Measurements from ENCODE around the gene OSBPL1A. TPM values are rescaled to one million over a fixed set of nuclear protein-coding genes. Genes with fewer than 3 reads are reported as not detected.

Gene OSBPL1A
- polyA plus RNA-seq, 2 of the 4 experiments (the other 2 are of a cell fraction) = 10.5 to 22.1 TPM

DNA sequence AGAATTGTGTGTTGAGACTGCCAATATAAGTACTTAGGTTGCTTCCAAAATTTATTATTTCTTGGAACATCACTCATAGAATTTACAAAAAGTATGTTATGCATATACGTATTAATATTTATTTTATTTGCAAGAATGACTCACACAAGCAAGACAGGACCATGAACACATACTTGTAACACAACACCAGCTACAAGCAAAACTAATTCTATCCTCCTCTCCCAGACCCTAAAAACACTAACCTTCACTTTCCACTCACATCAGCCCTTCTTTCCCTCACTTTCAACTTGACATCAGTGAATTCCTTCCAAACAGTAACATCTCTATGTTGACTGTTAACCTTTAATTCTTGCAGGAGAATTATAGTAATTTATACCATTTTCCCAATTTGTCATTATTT is 24.3 kb downstream of the OSBPL1A start:
- Histone ChIP-seq H3K27ac (no peak overlapping the region), H3K4me2 (no peak overlapping the region), H3K4me3 (no peak overlapping the region), H3K9me3 (no peaks in the 10 kb centered on the region), H3K4me1 (no peaks in the 10 kb centered on the region)
- no peak for DNase-seq (ENCODE audit: low read depth in 1 of 2, low spot score in 1 of 2)
- ChIA-PET POLR2A (no interaction called here), CTCF (interaction anchor here (1.4 kb wide), 1 partner anchor 197 kb away, joined by 4 read pairs; no protein-coding TSS in a partner anchor)
- TF ChIP-seq MYC (IDR thresholded peaks at IDR 0.05; ENCODE audit: borderline replicate concordance, low read length) (no peak), HDAC2 (IDR thresholded peaks at IDR 0.05) (no peak), RFX5 (IDR thresholded peaks at IDR 0.05) (no peak), EP300 (IDR thresholded peaks at IDR 0.05) (no peak), NPAS2 (CRISPR knock-in tag; IDR thresholded peaks at IDR 0.05; ENCODE audit: borderline replicate concordance) (no peak), HOXA7 (CRISPR knock-in tag; IDR thresholded peaks at IDR 0.05) (no peak), EHMT2 (IDR thresholded peaks at IDR 0.05; ENCODE audit: low read depth) (no peak), EHF (CRISPR knock-in tag; IDR thresholded peaks at IDR 0.05) (no peak), RCOR1 (IDR thresholded peaks at IDR 0.05; ENCODE audit: low read depth, low read length) (no peak), CEBPB (IDR thresholded peaks at IDR 0.05) (no peak)
- TF ChIP-seq, protein P1, sequence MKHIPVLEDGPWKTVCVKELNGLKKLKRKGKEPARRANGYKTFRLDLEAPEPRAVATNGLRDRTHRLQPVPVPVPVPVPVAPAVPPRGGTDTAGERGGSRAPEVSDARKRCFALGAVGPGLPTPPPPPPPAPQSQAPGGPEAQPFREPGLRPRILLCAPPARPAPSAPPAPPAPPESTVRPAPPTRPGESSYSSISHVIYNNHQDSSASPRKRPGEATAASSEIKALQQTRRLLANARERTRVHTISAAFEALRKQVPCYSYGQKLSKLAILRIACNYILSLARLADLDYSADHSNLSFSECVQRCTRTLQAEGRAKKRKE (CRISPR knock-in tag; IDR thresholded peaks at IDR 0.05; ENCODE audit: low read depth) = no peak
- TF ChIP-seq, protein P2, sequence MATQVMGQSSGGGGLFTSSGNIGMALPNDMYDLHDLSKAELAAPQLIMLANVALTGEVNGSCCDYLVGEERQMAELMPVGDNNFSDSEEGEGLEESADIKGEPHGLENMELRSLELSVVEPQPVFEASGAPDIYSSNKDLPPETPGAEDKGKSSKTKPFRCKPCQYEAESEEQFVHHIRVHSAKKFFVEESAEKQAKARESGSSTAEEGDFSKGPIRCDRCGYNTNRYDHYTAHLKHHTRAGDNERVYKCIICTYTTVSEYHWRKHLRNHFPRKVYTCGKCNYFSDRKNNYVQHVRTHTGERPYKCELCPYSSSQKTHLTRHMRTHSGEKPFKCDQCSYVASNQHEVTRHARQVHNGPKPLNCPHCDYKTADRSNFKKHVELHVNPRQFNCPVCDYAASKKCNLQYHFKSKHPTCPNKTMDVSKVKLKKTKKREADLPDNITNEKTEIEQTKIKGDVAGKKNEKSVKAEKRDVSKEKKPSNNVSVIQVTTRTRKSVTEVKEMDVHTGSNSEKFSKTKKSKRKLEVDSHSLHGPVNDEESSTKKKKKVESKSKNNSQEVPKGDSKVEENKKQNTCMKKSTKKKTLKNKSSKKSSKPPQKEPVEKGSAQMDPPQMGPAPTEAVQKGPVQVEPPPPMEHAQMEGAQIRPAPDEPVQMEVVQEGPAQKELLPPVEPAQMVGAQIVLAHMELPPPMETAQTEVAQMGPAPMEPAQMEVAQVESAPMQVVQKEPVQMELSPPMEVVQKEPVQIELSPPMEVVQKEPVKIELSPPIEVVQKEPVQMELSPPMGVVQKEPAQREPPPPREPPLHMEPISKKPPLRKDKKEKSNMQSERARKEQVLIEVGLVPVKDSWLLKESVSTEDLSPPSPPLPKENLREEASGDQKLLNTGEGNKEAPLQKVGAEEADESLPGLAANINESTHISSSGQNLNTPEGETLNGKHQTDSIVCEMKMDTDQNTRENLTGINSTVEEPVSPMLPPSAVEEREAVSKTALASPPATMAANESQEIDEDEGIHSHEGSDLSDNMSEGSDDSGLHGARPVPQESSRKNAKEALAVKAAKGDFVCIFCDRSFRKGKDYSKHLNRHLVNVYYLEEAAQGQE (IDR thresholded peaks at IDR 0.05) = no peak
- 74% methylated on average over 1 of the region's 1 CpG for WGBS (ENCODE audit: missing lambda C conversion rate)
- FAIRE-seq = no peak
- ATAC-seq = no peak

DNA sequence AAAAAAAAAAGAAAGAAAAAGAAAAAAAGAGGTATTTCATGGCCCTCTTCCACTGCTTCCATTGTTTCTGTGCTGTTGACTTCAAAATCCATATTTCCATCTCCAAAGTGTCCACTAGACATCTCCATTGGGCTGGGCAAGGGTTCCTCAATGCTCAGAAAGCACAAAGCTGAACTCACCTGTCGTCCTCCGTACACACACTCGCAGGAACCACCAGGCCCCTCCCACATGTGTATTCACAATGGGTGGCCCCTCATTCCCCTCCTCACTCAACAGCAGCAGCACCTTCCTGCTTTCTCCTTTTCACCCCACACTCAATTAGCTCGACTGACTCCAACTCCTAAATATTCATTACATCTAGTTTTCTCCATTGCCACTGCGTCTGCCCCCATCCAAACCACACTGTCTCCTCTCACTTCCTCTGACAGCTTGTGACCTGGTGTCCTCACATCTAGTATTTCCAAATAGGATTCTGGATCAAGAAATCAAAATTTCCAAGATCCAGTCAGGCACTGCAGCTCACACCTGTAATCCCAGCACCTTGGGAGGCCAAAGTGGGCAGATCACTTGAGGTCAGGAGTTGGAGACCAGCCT is 25.2 kb downstream of the OSBPL1A start:
- POLR2A ChIA-PET = no interaction called here
- Histone ChIP-seq H3K4me3 (no peak overlapping the region), H3K4me2 (no peak overlapping the region), H3K9me3 (no peaks in the 10 kb centered on the region), H3K27ac (no peak overlapping the region), H3K4me1 (no peaks in the 10 kb centered on the region)
- no peak for ATAC-seq
- CTCF ChIA-PET = no interaction called here
- FAIRE-seq = no peak
- WGBS (ENCODE audit: missing lambda C conversion rate) = 85% methylated on average over 5 of the region's 5 CpGs
- TF ChIP-seq ESRRA (IDR thresholded peaks at IDR 0.05; ENCODE audit: borderline replicate concordance, low read length) (no peak), SMC3 (IDR thresholded peaks at IDR 0.05) (no peak), JUN (IDR thresholded peaks at IDR 0.05) (no peak), CBX2 (IDR thresholded peaks at IDR 0.05; ENCODE audit: borderline replicate concordance, low read depth) (no peak), EHMT2 (IDR thresholded peaks at IDR 0.05; ENCODE audit: low read depth) (no peak), FOXS1 (CRISPR knock-in tag; IDR thresholded peaks at IDR 0.05) (no peak), HOXB5 (CRISPR knock-in tag; IDR thresholded peaks at IDR 0.05) (no peak), CEBPB (IDR thresholded peaks at IDR 0.05) (no peak)
- TF ChIP-seq, protein P3, sequence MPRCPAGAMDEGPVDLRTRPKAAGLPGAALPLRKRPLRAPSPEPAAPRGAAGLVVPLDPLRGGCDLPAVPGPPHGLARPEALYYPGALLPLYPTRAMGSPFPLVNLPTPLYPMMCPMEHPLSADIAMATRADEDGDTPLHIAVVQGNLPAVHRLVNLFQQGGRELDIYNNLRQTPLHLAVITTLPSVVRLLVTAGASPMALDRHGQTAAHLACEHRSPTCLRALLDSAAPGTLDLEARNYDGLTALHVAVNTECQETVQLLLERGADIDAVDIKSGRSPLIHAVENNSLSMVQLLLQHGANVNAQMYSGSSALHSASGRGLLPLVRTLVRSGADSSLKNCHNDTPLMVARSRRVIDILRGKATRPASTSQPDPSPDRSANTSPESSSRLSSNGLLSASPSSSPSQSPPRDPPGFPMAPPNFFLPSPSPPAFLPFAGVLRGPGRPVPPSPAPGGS (IDR thresholded peaks at IDR 0.05) = no peak
- TF ChIP-seq, protein P4, sequence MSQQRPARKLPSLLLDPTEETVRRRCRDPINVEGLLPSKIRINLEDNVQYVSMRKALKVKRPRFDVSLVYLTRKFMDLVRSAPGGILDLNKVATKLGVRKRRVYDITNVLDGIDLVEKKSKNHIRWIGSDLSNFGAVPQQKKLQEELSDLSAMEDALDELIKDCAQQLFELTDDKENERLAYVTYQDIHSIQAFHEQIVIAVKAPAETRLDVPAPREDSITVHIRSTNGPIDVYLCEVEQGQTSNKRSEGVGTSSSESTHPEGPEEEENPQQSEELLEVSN (IDR thresholded peaks at IDR 0.05; ENCODE audit: borderline replicate concordance, low read depth) = no peak
- TF ChIP-seq, protein P5, sequence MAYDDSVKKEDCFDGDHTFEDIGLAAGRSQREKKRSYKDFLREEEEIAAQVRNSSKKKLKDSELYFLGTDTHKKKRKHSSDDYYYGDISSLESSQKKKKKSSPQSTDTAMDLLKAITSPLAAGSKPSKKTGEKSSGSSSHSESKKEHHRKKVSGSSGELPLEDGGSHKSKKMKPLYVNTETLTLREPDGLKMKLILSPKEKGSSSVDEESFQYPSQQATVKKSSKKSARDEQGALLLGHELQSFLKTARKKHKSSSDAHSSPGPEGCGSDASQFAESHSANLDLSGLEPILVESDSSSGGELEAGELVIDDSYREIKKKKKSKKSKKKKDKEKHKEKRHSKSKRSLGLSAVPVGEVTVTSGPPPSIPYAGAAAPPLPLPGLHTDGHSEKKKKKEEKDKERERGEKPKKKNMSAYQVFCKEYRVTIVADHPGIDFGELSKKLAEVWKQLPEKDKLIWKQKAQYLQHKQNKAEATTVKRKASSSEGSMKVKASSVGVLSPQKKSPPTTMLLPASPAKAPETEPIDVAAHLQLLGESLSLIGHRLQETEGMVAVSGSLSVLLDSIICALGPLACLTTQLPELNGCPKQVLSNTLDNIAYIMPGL (CRISPR knock-in tag; IDR thresholded peaks at IDR 0.05; ENCODE audit: borderline replicate concordance) = no peak
- no peak for DNase-seq (ENCODE audit: low read depth in 1 of 2, low spot score in 1 of 2)
